ENCODE data around the gene RTN4RL1.
"Not testable (repeated sequence)": the region's sequence is repeated elsewhere in the genome, so short reads cannot be mapped to it uniquely, and the experiment has no call there.

Gene RTN4RL1

DNA sequence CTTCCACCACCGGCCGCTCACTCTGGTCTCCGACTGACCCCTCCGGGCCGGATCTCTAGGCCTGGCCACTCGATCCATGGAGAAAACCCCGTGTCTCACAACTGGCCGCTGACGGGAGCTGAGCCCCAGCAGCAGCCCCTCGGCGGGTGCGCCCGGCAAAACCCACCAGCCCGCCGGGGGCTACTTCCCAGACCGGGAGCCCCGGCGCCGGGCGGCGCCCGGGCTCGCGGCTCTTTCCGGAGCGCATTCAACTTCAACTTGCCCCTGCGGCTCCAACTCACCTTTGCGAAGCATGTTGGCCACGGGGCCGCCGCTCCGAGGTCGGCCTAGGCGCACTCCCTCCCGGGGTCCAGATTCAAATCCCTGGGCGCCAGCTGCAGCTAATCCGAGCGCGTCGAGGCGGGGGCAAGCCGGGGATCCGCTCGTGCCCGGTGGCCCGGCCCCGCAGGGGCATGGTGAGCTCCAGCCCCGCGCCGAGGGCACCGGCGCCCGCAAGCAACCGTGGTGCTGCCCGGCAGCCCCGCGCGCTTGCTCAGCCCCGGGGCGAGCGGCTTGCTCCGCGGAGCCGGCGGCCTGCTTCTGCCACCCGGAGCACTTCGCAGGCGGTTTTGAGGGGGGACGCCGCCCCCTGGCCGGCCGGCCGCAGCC, 438 bp downstream of the RTN4RL1 start:
- no peak for DNase-seq

DNA sequence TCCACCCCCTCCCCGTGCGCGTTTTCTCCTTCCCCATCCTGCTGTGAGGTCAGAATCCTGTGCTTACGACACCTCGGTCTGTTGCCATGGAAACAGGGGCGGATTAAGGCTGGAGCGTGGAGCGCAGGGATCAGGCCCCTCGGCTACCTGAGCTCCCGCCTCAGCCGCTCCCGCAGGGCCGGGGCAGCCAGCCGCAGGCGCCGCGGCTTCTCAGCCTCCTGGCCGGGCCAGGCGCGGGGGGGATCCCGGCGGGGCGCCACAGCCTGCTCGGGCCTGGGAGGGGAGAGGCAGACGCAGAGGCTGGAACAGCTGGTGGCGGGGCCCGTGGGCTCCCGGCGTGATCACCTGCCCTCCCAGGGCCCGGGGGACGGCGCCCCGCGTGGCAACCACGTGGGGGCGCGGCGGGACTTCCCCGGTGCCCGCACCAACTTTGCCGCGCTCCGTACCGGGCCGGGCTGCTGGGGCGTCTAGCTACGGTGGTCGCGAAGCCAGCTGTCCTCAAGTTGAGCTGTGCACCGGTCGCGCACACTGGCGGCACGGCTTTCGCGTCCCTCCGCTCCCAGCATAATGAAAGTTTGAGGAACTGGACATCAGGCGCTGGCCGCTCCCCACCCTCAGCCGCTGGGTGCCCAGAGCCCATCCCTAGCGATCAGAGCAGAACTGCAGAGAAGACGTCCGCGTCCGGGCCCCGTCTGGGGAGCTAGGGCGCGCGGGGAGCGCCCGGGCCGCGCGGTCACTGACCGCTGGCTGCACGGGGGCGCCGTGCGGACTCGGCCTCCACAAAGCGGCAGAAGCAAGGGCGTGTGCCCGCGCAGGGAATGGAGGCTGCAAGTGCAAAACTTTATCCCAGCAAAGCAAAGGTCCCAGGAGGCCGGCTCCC, 1.2 kb downstream of the RTN4RL1 start:
- peak; percentile 60 for DNase-seq

DNA sequence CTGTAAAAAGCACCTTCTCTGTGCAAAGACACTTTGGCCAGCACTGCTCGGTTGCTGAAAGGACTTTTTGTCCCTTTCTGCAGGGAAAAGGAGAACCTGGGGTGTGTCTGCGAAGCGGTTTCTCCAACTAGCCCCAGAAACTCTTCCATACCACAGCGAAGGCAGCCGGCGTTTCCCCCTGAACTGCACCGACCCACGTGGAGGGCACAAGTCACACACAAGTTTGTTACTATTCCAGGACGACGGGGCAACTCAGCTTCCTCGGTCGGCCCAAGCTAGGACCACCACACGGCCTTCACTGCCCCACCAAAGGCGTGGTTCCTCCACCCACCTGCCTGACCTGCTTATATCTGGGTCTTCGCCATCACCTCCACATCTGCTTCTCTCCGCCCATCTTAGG, 1.9 kb downstream of the RTN4RL1 start:
- no peak for DNase-seq

DNA sequence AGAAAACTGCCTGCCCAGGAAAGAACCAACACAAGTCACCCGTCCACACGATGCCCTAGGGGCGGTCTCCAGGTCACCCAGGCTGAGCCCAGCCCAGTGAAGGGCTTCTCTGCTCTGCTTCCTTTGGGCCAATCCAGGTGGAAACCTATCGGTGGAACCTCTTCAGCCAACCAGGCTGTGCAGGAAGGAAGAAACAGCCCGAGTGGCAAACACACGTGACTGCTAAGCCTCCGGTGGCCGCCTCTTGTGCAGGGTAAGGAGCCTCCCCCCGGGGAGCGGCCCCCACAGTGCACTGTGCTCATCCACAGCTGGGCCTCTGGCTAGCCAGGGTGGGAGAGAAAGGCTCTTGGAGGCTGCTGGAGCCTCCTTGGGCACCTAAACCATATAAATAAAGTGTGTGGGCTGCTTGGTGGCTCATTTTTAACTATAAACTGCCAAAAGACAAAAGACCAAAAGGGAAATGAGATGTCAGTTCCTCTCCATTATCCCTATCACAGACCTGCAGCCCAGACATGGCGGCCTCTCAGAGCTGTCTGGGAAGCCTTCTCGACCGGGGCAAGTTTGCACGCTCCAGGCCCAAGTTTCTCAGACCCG, 2.4 kb downstream of the RTN4RL1 start:
- no peak for DNase-seq

DNA sequence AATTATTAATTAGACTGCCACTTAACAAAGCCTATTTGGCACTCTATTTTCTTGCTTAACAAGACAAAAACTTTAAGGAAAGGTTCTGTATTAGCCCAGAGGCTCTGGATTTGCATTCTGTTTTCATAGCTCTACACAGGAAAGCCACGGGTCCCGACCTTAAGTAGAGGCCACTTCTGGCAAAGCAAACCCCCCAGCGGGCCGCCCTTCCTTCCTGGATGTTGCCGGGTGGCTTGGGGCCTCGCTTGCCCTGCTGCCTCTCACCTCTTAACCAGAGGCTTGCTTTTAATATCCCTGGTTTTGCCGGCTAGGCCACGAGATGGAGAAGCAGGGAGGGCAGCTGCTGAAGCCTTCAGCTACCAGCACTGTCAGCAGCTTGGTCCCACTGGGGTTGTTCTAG, 4.4 kb downstream of the RTN4RL1 start:
- no peak for DNase-seq

DNA sequence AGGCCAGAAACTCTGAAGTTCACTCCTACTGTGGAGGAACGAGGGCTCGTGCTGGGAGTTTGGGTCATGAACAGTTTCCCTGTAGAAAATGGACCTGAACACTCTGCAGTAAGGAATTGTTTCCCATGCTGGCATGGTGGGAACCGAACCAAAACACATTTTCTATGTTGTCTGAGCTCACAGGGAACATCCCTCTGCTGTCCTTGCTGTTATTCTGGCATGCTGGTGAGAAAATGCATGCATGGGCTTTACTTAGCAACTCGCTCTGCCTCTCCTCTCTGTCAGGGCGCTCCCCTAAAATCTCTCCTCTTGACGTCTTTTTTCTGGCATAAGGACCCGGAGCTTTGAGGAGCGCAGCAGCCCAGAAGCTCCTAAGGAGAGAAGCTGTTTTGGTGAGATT, 5.4 kb downstream of the RTN4RL1 start:
- DNase-seq: no peak

DNA sequence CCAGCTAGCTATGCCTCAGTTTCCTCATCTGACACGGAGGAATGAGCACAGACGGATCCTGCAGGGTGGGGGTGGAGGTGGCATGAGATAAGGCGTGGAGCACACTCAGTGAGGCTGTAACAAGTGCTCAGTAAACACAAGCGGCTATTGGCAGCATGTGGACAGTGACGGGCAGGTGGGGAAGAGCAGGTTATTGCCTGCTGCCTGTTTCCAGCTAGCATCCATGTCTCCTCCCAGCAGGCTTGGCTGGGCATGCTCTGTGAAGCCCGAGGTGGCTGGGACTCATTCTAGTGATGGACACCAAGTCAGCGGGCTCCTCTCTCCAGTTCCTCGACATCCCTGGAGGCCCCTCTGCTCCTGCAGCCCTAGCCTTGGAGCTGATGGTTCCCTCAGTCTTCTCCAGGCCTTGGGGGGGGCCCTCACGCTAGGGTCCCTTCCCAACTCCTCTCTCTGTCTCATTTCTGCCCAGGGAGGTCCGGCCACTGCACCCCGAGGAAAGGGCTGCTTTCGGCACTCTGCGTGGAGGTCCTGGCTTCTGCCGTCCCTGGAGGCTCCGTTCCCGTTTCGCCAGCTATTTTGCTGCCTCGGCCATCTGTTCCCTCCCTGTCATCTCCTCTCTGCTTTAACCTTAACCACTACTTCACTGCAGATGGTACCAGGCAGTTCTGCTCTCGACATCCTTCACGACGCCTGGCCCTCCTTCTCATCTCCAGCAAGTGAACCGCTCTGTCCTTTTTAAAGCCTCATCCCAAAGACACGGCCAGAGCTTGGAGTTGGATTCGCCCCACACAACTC, 6.2 kb downstream of the RTN4RL1 start:
- DNase-seq: no peak

DNA sequence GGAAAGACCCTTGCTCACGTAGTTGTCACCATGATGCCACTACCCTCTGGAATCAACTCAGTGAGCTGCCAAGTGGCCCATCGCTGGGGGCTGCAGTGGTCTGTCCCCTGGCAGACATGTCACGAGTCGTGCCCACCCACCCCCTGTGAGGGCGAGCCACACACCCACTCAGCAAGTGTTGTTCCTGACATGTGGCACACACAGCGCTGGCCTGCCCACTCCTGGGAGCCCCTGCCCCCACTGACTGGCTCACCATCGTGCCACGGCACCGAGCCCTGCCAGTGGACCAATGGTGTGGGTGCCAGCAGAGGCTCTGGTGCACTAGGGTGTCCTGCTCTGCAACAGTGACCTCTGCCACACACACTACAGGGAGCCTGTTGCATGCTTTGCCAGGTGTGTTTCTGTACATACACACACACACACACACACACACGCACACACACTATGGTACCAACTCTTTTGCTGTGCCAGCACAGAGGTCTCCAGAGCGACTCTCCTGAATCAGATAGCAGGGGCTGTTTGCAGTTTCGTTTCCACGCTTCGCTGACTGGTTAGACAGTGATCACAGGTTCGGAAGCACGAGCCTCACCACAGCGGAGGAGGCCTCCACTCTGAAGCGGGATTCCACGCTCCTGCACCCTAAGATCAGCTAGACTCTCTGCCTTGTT, 7.7 kb downstream of the RTN4RL1 start:
- DNase-seq: no peak

DNA sequence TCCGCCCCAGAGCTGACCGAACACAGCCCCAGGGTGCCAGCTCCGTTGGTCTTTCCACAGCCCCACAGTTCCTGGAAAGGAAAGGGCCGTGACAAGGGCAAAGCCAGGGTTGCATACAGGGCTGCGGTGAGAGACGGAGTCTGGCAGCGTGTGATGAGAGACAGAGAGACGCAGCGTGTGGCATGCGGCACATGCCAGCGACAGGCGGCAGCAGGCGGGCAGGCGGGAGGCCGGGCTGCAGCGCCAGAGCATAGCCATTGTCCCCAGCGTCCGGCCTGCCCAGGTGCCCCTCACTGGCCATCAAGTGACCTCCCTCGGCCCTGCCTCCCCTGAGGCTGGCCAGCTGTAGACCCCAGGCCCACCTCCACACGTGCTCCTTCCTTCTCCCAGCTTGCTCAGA, 8.6 kb downstream of the RTN4RL1 start:
- no peak for DNase-seq

DNA sequence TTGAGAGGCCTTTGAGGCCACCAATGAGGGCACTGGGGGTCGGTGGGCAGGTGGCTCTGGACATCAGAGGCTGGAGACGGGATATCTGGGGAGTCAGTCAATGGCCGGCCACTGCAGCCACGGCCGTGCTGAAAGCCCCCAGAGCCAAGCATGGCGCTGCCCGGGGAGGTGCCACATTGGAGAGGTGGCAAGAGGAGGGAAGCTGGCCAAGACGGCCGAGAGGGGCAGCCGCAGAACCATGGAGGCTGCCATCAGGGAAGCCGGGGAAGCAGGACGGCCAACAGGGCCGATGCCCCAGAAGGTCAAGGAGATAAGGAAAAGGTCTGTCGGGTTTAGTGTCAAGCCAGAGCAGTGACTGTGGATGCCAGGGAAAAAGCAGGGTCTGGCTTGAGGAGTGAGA, 9.8 kb downstream of the RTN4RL1 start:
- DNase-seq: no peak

DNA sequence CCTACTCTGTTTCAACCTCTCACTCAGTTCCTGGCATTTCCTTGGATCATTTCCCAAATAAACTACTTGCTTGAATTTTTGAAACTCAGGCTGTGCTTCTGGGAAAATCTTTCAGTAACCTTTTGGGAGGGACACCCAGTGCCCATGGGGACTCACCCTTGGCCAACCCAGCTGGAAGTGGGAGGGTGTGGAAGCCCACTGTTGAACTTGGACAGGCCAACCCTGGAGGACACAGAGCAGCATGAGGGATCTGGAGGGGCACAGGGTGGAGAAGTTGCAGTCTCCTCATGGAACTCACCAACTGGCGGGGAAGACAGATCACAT, 11.2 kb downstream of the RTN4RL1 start:
- no peak for DNase-seq

DNA sequence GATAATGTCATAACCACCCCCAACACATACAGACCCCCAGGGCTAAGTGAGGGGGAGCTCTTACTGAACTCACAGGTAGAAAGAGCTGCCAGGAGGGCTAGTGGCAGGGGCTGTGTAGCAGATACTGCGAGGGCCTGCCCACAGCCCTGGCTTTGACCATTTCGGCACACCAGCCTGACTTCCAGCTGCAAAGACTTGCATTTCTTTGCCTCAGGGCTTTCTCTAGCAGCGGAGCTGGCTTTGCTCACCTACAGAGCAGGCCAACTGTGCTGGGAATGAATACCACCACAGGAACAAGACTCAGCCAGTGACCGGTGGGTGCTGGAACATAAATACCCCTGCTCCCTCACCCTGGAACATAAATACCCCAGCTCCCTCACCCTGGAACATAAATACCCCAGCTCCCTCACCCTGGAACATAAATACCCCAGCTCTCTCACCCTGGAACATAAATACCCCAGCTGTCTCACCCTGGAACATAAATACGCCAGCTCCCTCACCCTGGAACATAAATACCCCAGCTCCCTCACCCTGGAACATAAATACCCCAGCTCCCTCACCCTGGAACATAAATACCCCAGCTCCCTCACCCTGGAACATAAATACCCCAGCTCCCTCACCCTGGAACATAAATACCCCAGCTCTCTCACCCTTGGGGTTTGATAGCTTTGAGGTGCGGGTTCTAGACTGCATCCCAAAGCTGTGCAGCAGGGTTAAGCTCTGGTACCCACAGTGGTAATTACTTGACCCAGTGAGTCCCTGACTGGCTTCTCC, 11.7 kb downstream of the RTN4RL1 start:
- not testable (repeated sequence) for DNase-seq

DNA sequence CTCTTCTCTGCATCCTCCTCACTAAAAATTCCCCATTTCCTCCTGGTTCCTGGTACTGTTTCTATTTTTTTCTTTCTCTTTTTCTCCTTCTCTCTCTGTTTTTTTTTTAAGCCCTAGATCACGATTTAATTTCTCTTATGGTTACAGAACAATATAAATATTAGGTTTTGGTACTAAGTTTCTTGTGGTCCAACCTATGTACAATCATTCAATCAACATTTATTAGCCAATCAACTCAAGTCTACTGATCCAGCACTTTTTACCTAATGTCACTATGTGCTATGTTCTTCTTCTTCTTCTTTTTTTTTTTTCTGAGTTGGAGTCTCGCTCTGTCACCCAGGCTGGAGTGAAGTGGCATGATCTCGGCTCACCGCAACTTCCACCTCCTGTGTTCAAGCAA, 12.6 kb downstream of the RTN4RL1 start:
- no peak for DNase-seq

DNA sequence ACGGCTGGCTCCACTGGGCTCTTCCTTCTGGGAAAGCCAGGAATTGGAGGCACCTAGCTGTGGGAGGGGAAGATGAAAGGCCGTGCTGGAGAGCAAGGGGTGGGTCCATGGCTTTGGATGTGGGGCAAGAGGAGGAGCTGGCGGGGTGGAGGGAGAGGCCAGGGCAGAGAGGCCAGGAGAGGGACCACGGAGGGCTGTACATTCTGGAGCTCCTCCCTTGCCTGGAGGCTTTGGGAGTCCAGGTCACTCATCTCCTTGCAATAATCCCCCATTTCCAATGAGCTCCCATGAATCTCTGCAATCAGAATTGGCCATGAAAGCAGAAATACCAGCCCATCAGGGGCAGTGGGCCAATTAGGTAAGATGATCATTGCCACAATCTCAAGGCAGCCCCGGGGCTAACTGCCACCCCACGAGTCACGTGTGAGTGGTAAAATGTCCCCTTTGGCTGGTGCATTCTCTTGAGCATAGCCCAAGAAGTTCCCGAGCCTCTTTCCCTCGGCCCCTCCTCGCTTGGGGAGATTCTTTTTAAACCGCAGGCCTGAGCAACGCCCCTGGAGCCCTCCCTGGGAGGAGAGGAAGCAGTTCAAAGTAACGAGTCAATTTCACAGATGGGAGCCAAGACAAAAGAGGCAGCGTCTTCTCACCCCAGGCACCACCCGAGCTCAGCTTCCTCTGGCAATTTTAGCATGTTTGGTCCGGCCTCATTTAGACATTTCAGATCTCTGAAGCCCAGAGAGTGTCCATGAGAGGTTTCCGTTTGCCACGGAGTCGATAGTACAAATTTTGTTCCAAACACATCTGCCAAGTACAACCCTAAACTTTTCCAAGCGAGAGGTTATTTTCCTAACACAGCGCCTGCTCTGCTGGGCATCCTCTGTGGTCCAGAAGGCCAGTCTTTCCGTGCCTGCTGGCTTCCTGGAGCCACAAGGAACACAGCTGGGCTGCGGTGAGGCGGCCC, 13.4 kb downstream of the RTN4RL1 start:
- DNase-seq: peak; percentile 3

DNA sequence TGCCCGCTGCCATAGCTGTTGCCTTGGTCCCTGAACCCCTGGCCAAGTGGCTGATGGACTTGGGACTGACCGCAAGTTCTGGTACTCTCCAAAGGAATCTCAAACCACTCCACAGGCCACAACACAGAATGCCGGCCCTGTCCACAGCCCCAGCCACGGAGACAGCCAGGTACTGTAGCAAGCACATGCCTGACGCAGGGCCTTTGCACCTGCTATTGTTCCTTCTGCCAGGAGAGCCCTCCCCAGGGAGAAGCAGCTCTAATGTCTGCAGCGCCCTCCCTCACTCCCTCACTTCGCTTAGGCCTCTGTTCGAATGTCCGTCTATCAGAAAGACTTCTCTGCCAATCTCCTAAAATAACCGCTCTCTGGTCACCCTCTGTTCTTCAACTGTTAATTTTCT, 15.4 kb downstream of the RTN4RL1 start:
- no peak for DNase-seq

DNA sequence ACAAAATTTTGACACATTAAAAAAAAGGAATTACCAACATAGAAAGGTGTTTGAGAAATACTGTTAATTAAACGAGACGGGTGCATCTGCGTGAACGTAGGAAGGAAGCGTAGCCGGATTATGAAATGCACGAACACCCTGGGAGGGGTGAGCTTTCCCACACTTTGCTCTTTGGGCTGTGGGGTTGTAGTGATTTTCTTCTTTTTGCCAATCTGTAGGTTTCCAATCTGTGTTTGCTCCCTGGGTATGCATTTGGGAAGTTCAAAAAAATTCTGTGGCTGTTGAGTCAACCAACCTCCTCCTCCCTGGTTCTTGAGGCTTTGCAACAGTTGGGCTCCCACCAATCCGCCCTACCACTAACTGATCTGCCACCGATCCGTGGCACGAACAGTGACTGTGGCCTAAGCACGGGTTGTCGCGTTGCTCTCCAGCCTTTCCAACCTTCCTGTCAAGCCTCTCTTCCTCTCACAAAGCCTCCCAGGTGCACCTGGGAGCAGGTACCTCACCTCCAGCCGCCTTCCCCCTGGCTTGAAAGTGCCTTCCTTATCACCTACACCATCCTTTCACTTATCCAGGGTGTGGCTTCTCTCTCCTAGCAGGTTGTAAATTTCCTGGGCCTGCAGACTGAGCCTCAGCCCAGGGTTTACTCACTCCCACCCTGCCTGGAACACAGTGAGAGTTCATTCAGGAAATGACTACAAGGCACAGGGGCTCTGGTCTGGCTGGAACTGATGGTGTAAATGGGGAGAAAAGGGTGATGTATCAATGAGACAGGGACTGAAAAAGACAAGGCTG, 16.6 kb downstream of the RTN4RL1 start:
- DNase-seq: no peak

DNA sequence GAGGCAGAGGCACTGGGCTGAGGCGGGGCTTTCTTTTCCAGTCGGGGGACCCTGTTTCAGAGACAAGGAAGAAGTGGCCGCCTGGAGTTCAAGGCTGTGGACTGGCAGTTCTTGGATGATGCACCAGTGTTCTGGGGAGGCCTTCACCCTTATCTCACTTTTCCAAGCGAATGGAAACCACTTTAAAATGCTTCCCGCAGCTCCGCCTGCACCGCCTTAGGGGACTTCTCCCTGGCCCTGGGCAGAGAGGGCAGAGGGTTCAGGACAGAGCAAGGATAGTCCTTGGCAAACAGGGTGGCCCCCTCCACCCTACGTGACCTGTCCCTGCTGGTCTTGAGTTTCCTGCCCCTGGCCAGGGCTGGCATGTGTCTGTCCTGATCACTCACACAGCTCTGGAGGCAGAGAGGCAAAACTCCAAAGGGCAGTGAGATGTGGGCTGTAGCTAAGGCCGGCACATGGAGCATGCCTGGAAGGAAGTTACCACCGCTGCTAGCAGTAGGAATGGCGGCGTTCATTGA, 20.6 kb downstream of the RTN4RL1 start:
- no peak for DNase-seq

DNA sequence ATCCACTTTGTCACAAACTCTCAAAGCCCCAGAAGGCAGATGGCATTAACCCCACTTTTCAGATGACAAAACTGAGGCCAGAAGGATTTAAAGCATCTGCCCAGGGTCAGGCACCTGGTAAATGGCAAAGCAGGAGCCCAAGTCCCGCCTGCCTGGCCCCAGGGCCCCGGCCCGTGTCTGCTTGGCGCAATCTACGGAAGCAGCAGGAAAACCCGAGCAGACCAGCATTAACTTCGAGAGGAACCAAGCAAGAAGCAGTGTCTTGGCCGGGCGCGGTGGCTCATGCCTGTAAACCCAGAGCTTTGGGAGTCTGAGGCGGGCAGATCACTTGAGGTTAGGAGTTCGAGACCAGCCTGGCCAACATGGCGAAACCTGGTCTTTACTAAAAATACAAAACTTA, 21.6 kb downstream of the RTN4RL1 start:
- DNase-seq: no peak

DNA sequence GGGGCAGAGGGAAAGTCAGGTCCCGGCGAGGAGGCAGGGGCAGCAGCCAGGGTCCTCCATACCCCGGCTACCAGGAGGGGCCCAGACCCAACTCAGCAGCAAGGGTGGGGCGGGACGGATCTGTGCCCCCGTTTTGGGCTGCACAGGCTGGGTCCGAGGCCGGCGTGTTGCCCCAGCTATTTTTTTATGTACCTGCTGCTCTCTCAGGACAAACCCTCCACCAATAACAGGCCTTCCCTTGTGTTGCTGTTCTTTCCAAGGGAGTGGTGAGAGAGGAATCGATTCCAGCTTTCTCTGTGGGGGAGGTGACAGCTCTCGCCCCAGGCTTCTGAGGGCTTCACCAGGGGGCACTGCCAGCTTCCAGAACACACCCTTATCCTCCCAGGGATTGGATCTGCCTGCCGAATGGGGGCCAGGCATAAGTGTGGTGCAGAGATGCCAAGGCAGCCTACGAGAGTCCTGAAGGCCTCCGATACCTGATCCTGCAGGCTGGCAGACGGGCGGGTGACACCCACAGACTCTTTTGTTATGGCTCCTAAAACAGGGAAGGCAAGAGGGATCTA, 22.3 kb downstream of the RTN4RL1 start:
- DNase-seq: no peak
